HG02763 (cell line): ENCODE results near the gene LYPD8.

Experiments used
- ATAC-seq: cut with Tn5 transposase; IDR thresholded peaks from one replicate; pipeline ENCODE4 v1.9.1; 2021; ENCODE audit warnings: mild to moderate bottlenecking, moderate library complexity; ENCODE audit not compliant: unreplicated experiment

The LYPD8 gene

GRCh38 chr1:248758352-248758751, 2.8 kb upstream of the LYPD8 start:
- ATAC-seq = no peak

GRCh38 chr1:248757784-248758195, 2.2 kb upstream of the LYPD8 start:
- ATAC-seq = no peak

- ATAC-seq = no peak
Observed at GRCh38 chr1:248756636-248757035, 1.1 kb upstream of the LYPD8 start.

GRCh38 chr1:248756151-248756550, 592 bp upstream of the LYPD8 start:
- no peak for ATAC-seq

- ATAC-seq = no peak
Observed at GRCh38 chr1:248753708-248754280, 1.8 kb downstream of the LYPD8 start.

- ATAC-seq = no peak
Observed at GRCh38 chr1:248753029-248753594, 2.4 kb downstream of the LYPD8 start.

- ATAC-seq = no peak
Observed at GRCh38 chr1:248752161-248753028, 3.2 kb downstream of the LYPD8 start.

GRCh38 chr1:248751635-248752034, 3.9 kb downstream of the LYPD8 start:
- no peak for ATAC-seq

GRCh38 chr1:248751142-248751541, 4.4 kb downstream of the LYPD8 start:
- ATAC-seq = no peak

- no peak for ATAC-seq
Observed at GRCh38 chr1:248750496-248750895, 5.1 kb downstream of the LYPD8 start.

GRCh38 chr1:248748211-248748610, 7.3 kb downstream of the LYPD8 start:
- no peak for ATAC-seq

GRCh38 chr1:248740876-248741275, 14.7 kb downstream of the LYPD8 start:
- ATAC-seq = no peak

- no peak for ATAC-seq
Observed at GRCh38 chr1:248739572-248740205, 15.9 kb downstream of the LYPD8 start.

GRCh38 chr1:248737457-248737856, 18.1 kb downstream of the LYPD8 start:
- no peak for ATAC-seq

- no peak for ATAC-seq
Observed at GRCh38 chr1:248736977-248737376, 18.6 kb downstream of the LYPD8 start.

GRCh38 chr1:248733566-248733965, 22.0 kb downstream of the LYPD8 start:
- ATAC-seq = no peak

- no peak for ATAC-seq
Observed at GRCh38 chr1:248730507-248731335, 24.8 kb downstream of the LYPD8 start.

- no peak for ATAC-seq
Observed at GRCh38 chr1:248714248-248714647, 41.3 kb downstream of the LYPD8 start.

- no peak for ATAC-seq
Observed at GRCh38 chr1:248710305-248710900, 45.2 kb downstream of the LYPD8 start.

- ATAC-seq = no peak
Observed at GRCh38 chr1:248704606-248705005, 51.0 kb downstream of the LYPD8 start.
